GM12878 (cell line): ENCODE results near the gene IFRD1.

Source experiments
- ATF3 ChIP-seq: IDR thresholded peaks from 2 replicates; pipeline ENCODE4 v1.6.1; 2011; ENCODE audit warnings: low read depth, mild to moderate bottlenecking, low read length, moderate library complexity, borderline replicate concordance; ENCODE audit errors: extremely low read depth
- ATF7 ChIP-seq: fragments of 450-650 bp; IDR thresholded peaks from 2 replicates; pipeline ENCODE4 v1.6.1; 2016; ENCODE audit warnings: low read depth, mild to moderate bottlenecking
- BCLAF1 ChIP-seq: fragments of 450-650 bp; IDR thresholded peaks from 2 replicates; pipeline ENCODE4 v1.6.1; 2017; ENCODE audit warnings: antibody characterized with exemption, mild to moderate bottlenecking, moderate library complexity
- CBX3 ChIP-seq: fragments of 200-600 bp; sonication (generic); IDR thresholded peaks from 2 replicates; pipeline ENCODE4 v1.6.1; 2016; ENCODE audit warnings: low read depth, borderline replicate concordance
- MXI1 ChIP-seq: fragments of 150-350 bp; IDR thresholded peaks from 2 replicates; pipeline ENCODE4 v1.6.1; 2011; ENCODE audit warnings: low read depth, mild to moderate bottlenecking, inconsistent platforms, low read length, improper control_type of control experiment
- SUPT20H ChIP-seq: IDR thresholded peaks from 2 replicates; pipeline ENCODE4 v1.6.1; 2011; ENCODE audit warnings: low read depth, mild to moderate bottlenecking, low read length, moderate library complexity, borderline replicate concordance; ENCODE audit not compliant: control insufficient read depth
- TF ChIP-seq, protein P1 (sequence below): IDR thresholded peaks from 2 replicates; pipeline ENCODE4 v1.6.1; 2011; ENCODE audit warnings: mild to moderate bottlenecking, low read depth, low read length, moderate library complexity; ENCODE audit not compliant: insufficient replicate concordance

DNA sequence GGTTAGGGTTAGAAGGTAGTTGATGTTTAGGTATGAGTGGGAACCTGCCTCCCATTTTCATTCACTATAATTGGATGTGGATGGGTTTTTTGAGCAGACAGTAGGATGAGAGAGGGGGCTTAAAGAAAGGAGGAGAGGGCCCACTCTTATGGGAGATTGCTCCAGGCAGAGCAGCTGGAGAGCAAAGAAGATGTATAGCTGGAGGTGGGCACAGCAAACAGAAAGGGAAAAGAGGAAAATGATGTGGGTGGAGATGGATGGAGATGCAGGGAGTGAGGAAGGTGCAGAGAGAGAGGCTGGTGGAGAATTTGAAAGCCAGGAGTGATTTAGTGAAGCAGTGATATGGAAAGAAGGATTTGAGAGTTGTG lies 60.5 kb downstream of the IFRD1 start:
- TF ChIP-seq ATF7, result no peak
- TF ChIP-seq SUPT20H, result no peak
- TF ChIP-seq BCLAF1, result no peak
- TF ChIP-seq ATF3, result no peak
- no peak for TF ChIP-seq CBX3
- TF ChIP-seq, protein P1, sequence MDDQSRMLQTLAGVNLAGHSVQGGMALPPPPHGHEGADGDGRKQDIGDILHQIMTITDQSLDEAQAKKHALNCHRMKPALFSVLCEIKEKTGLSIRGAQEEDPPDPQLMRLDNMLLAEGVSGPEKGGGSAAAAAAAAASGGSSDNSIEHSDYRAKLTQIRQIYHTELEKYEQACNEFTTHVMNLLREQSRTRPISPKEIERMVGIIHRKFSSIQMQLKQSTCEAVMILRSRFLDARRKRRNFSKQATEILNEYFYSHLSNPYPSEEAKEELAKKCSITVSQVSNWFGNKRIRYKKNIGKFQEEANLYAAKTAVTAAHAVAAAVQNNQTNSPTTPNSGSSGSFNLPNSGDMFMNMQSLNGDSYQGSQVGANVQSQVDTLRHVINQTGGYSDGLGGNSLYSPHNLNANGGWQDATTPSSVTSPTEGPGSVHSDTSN, result no peak
- TF ChIP-seq MXI1, result no peak
